ENCODE results near the gene FAM180B. TPM values are rescaled to one million over a fixed set of nuclear protein-coding genes. Genes with fewer than 3 reads are reported as not detected.

The FAM180B gene
- total and polyA plus RNA-seq, 10 of the 15 experiments (the other 5 are each of a cell fraction or from before 2014, with no cell fraction given) = 0.04 to 0.34 TPM; not detected in 8

- Histone ChIP-seq H3K27me3 (replicated peaks in 1 of 2; ENCODE audit: control insufficient read depth in 2 of 2, insufficient read depth in 2 of 2, low read length in 1 of 2) (peaks cover 0 to under 1% of the 10 kb centered on the region in 2 experiments; a peak in 2 of 4 replicates), H3K27ac (ENCODE audit: control insufficient read depth, insufficient read depth) (no peak overlapping the region), H3K36me3 (ENCODE audit: control insufficient read depth in 2 of 2, insufficient read depth in 2 of 2, low read length in 1 of 2) (peaks cover 5 to 15% of the 10 kb centered on the region in 2 experiments), H3K4me1 (ENCODE audit: control insufficient read depth, insufficient read depth, low read length) (peaks cover 7% of the 10 kb centered on the region), H3K79me2 (ENCODE audit: control insufficient read depth, insufficient read depth, low read length) (no peaks in the 10 kb centered on the region; the same call in 1 of the 2 replicates), H2AFZ (ENCODE audit: control insufficient read depth, low read depth, low read length) (no peak overlapping the region), H3K4me3 (no peak overlapping the region), H3K4me2 (ENCODE audit: control insufficient read depth, insufficient read depth) (no peak overlapping the region), H3K9ac (ENCODE audit: control insufficient read depth, insufficient read depth, low read length) (no peak overlapping the region), H3K9me3 (replicated peaks; ENCODE audit: control insufficient read depth, insufficient read depth, low read length) (no peaks in the 10 kb centered on the region), H4K20me1 (ENCODE audit: control insufficient read depth, insufficient read depth) (no peaks in the 10 kb centered on the region)
- intact Hi-C loops (cut with micrococcal nuclease; ENCODE audit: unreplicated experiment) = no loop called here
- POLR2A ChIA-PET = interaction anchor here (0.5 kb wide), 1 partner anchor 87 kb away, joined by 3 read pairs; no protein-coding TSS in a partner anchor
- FAIRE-seq (no peak), ATAC-seq (no peak), DNase-seq (ENCODE audit: low read depth, low spot score) (no peak)
- in situ Hi-C loops (cut with MboI) = no loop called here
- SMC1A ChIA-PET (ENCODE audit: uncharacterized antibody, unreplicated experiment) = no interaction called here
- RAD21 ChIA-PET (ENCODE audit: unreplicated experiment) = no interaction called here
- CTCF ChIA-PET = no interaction called here
- no TSS peak for BruUV-seq (replicated peaks)
- WGBS (ENCODE audit: insufficient coverage, insufficient replicate concordance, low lambda C conversion rate, missing lambda C conversion rate) = 51% methylated on average over 6 of the region's 6 CpGs
- TF ChIP-seq RB1 (IDR thresholded peaks at IDR 0.05; ENCODE audit: borderline replicate concordance) (no peak), SIX5 (IDR thresholded peaks at IDR 0.05; ENCODE audit: low read depth, low read length, severe bottlenecking) (no peak), HDAC2 (IDR thresholded peaks at IDR 0.05) (no peak), MTA3 (IDR thresholded peaks at IDR 0.05; ENCODE audit: borderline replicate concordance, low read length) (no peak), IRF3 (IDR thresholded peaks at IDR 0.05) (no peak), LARP7 (IDR thresholded peaks at IDR 0.05) (no peak), RAD51 (IDR thresholded peaks at IDR 0.05) (no peak), MTA2 (IDR thresholded peaks at IDR 0.05; ENCODE audit: low read depth) (no peak), JUND (IDR thresholded peaks at IDR 0.05; ENCODE audit: low read depth, low read length) (no peak), TAF1 (IDR thresholded peaks at IDR 0.05; ENCODE audit: borderline replicate concordance, low read depth, low read length) (no peak), RCOR1 (conservative IDR thresholded peaks at IDR 0.05; ENCODE audit: low read depth, low read length) (no peak)
- TF ChIP-seq, protein P1, sequence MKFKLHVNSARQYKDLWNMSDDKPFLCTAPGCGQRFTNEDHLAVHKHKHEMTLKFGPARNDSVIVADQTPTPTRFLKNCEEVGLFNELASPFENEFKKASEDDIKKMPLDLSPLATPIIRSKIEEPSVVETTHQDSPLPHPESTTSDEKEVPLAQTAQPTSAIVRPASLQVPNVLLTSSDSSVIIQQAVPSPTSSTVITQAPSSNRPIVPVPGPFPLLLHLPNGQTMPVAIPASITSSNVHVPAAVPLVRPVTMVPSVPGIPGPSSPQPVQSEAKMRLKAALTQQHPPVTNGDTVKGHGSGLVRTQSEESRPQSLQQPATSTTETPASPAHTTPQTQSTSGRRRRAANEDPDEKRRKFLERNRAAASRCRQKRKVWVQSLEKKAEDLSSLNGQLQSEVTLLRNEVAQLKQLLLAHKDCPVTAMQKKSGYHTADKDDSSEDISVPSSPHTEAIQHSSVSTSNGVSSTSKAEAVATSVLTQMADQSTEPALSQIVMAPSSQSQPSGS (IDR thresholded peaks at IDR 0.05; ENCODE audit: low read length) = no peak
- TF ChIP-seq, protein P2, sequence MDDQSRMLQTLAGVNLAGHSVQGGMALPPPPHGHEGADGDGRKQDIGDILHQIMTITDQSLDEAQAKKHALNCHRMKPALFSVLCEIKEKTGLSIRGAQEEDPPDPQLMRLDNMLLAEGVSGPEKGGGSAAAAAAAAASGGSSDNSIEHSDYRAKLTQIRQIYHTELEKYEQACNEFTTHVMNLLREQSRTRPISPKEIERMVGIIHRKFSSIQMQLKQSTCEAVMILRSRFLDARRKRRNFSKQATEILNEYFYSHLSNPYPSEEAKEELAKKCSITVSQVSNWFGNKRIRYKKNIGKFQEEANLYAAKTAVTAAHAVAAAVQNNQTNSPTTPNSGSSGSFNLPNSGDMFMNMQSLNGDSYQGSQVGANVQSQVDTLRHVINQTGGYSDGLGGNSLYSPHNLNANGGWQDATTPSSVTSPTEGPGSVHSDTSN (IDR thresholded peaks at IDR 0.05; ENCODE audit: insufficient replicate concordance, low read depth, low read length) = no peak
- TF ChIP-seq, protein P3, sequence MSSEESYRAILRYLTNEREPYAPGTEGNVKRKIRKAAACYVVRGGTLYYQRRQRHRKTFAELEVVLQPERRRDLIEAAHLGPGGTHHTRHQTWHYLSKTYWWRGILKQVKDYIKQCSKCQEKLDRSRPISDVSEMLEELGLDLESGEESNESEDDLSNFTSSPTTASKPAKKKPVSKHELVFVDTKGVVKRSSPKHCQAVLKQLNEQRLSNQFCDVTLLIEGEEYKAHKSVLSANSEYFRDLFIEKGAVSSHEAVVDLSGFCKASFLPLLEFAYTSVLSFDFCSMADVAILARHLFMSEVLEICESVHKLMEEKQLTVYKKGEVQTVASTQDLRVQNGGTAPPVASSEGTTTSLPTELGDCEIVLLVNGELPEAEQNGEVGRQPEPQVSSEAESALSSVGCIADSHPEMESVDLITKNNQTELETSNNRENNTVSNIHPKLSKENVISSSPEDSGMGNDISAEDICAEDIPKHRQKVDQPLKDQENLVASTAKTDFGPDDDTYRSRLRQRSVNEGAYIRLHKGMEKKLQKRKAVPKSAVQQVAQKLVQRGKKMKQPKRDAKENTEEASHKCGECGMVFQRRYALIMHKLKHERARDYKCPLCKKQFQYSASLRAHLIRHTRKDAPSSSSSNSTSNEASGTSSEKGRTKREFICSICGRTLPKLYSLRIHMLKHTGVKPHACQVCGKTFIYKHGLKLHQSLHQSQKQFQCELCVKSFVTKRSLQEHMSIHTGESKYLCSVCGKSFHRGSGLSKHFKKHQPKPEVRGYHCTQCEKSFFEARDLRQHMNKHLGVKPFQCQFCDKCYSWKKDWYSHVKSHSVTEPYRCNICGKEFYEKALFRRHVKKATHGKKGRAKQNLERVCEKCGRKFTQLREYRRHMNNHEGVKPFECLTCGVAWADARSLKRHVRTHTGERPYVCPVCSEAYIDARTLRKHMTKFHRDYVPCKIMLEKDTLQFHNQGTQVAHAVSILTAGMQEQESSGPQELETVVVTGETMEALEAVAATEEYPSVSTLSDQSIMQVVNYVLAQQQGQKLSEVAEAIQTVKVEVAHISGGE (CRISPR knock-in tag; IDR thresholded peaks at IDR 0.05) = no peak
- TF ChIP-seq, protein P4, sequence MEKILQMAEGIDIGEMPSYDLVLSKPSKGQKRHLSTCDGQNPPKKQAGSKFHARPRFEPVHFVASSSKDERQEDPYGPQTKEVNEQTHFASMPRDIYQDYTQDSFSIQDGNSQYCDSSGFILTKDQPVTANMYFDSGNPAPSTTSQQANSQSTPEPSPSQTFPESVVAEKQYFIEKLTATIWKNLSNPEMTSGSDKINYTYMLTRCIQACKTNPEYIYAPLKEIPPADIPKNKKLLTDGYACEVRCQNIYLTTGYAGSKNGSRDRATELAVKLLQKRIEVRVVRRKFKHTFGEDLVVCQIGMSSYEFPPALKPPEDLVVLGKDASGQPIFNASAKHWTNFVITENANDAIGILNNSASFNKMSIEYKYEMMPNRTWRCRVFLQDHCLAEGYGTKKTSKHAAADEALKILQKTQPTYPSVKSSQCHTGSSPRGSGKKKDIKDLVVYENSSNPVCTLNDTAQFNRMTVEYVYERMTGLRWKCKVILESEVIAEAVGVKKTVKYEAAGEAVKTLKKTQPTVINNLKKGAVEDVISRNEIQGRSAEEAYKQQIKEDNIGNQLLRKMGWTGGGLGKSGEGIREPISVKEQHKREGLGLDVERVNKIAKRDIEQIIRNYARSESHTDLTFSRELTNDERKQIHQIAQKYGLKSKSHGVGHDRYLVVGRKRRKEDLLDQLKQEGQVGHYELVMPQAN (conservative IDR thresholded peaks at IDR 0.05) = no peak
These were observed 700 bp downstream of the FAM180B start for GRCh38 chr11:47587039-47587716.

Measured in GM12878 (cell line).